GM18867 (cell line): ENCODE measurements around the gene MSANTD7.
"Not testable (repeated sequence)": the region's sequence is repeated elsewhere in the genome, so short reads cannot be mapped to it uniquely, and the experiment has no call there.

Experiments used
- ATAC-seq: cut with Tn5 transposase; IDR thresholded peaks from one replicate; pipeline ENCODE4 v1.9.1; 2021; ENCODE audit warnings: mild to moderate bottlenecking, moderate library complexity; ENCODE audit not compliant: unreplicated experiment

The MSANTD7 gene, protein sequence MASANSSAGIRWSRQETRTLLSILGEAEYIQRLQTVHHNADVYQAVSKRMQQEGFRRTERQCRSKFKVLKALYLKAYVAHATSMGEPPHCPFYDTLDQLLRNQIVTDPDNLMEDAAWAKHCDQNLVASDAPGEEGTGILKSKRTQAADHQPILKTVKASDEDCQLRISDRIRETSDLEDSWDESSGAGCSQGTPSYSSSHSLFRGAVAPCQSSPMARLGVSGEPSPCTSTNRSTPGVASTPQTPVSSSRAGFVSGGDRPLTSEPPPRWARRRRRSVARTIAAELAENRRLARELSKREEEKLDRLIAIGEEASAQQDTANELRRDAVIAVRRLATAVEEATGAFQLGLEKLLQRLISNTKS

DNA sequence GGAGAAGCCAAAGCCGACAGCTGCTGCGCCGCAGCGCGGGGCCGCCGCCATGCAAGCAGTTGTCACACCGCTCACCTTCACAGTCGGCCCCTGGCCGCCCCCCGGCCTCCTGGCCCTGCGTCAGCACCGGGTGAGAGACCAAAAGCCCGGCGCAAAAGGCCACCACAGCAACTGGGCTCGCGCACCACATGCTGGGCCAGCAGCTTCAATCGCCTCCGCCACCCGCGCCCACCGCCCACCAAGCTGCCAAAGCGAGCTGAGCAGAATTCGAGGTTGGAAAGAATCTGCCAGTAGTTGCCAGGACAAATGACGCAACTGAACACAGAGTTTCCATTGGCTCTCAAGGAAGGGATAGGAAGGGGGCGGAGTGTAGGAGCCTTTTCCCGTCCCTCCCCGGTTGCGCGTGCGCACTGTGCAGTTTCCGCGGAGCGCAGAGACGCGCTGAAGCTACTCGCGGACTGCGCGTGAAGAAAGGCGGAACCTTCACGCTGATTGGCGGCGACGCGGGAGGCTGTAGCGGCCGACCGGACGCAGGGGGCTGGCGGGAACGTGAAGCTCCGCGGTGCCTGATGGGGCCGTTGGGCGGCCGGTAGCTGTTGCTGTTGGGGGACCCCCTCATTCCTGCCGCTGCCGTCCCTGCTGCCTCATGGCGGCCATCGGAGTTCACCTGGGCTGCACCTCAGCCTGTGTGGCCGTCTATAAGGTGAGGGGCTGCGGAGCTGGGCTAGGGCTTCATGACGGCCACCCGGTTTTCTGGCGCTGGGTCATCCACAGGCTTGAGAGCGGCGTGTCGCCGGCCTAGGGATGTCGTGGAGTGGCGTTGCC lies at the start of gene MSANTD7, which contains the start of the genes CDNF and HSPA14:
TSS of gene MSANTD7 (plus strand) at position 550 of the 825 bp plus-strand sequence. CDS start 3,979 bp downstream, outside the sequence.
TSS of gene CDNF (minus strand) at position 281 of the 825 bp plus-strand sequence. CDS start at position 190, 91 bp downstream.
TSS of gene HSPA14 (plus strand) at position 550 of the 825 bp plus-strand sequence. CDS start at position 647, 97 bp downstream.
- ATAC-seq, result peak; percentile 94

DNA sequence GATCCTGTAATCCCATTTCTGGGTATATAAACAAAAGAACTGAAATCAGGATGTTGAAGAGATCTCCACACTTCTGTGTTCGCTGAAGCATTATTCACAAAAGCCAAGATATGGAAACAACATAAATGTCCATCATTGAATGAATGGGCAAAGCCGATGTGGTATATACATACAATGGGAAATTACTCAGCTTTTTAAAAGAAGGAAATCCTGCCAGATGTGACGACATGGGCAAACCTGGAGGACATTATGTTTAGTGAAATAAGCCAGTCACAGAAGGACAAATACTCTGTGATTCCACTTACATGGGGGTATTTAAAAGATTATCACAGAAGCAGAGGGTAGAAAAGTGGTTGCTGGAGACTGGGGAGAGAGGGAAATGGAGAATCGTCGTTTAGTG lies 39.5 kb upstream of the MSANTD7 start:
- no peak for ATAC-seq

DNA sequence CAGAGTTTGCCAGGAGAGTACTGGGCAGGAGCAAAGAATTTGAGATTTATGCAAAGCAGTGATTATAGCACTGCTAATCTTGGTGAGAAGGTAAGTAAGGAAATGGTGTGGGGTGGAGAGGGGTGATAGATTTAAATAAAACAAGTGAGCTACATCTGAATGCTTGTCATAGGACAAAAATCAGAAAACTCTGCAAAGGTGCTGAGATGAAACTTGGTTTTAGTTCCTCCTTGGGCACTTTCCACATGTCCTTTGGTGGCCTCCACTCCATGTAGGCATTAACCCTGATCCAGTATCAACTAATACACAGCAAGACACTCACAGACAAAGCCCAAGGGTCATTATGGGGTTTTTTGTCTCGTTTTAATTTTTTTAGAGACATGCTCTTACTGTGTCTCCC lies 37.7 kb upstream of the MSANTD7 start:
- no peak for ATAC-seq

DNA sequence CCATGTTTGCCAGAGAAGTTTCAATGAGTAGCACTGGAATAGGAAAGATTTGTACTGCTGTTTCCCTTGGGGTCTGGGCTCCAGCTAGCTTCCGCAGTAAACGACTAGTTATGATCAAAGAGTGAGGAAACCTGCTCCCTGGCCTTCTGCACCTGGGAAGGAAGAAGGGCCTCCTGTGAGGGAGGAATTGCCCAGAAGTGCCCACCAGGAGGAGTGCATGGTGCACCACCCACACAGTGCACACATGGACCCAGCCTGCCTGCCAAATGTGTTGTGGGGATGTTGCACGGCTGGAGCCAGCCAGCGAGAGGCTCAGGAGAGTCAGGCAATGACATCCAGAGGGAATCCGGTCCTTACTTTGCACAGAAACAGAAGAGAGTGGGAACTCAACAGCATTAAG lies 36.4 kb upstream of the MSANTD7 start:
- ATAC-seq, result no peak

DNA sequence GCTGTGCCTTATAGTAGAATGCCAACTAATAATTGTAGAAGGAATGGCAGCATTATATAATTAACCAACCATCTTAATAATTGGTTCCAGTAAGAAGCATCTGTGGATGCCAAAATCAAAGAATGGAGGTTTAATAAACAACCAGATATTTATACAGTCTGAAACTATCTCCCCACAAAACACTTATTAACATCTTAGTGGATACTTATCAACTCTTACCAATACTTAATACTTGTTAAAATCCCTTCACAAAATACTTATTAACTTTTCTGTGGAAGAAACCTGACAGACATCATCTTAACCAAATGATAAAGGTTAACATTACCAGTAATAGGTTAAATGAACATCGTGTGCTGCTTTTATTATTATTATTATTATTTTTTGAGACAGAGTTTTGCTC lies 34.3 kb upstream of the MSANTD7 start:
- no peak for ATAC-seq

DNA sequence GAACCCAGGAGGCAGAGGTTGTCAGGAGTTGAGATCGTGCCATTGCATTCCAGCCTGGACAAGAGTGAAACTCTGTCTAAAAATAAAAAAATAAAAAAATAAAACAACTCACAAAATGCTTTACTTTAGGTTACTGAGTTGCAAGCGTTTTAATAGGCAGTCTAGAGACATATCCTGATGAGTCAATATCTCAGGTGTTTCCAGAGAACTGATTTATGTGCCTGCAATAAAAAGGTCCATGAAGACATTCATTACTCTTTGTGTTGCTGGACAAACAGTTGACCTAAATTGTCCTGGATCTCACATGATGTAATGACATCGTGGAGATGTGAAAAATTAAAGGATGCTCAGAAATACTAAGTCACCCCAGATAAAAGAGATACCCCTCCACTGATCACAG lies 31.8 kb upstream of the MSANTD7 start:
- ATAC-seq, result no peak

DNA sequence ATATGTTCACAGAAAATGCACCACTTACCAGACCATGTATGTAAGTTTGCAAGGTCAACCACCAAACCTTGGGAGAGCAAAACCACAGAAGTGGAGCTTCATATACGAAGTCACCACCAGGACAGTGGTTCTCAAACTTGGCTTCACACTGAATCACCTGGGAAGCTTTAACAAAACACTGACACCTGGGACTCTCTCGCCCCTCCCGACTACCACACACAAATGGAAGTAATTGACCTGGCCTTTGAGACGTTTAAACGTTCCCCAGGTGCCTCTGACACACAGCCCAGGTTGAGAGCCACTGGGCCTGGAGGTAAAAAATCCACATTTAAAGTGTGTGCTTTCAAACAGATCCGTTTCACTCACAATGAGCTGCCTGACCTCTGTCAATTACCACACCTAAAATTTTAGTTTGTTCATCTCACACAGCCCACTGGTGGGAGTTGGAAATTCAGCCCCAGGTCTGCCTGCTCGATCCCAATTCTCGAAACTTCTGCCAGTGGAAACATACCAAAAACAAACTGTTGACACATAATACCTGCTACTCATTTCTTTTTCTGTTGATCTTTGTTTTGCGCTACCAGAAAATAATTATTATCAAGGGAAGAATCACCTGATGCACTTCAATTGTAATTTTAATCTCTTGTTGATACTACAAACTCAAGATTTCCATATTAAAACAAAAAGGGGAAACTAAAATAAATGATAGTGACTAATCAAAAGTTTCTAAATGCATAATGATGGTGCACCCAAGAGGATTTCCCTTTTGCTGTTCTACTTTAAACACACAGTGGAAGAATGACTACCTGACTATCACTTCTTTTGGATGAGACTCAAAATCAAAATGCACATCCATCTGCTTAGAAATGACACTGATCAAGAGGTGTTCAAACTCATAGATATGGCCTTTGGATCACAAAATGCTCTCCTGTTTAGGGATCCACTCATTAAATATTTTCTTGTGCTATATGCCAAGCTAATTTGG lies 26.8 kb upstream of the MSANTD7 start:
- ATAC-seq, result no peak

DNA sequence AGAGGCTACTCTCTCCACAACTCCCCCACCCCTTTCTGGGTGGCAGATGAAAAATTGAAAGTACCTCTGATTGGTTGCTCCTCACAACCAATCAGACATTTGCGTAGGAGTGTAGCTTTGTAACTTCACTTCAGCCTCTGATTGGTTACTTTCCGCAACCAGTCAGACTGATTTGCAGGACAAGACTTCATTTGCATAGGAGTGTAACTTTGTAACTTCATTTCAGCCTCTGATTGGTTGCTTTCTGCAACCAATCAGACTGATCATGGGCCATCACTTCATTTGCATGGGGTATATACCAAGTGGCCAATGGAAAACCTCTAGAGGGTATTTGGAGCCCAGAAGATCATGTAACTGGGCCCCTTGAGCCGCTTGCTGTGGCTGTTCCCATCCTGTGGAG lies 25.8 kb upstream of the MSANTD7 start:
- ATAC-seq, result no peak

DNA sequence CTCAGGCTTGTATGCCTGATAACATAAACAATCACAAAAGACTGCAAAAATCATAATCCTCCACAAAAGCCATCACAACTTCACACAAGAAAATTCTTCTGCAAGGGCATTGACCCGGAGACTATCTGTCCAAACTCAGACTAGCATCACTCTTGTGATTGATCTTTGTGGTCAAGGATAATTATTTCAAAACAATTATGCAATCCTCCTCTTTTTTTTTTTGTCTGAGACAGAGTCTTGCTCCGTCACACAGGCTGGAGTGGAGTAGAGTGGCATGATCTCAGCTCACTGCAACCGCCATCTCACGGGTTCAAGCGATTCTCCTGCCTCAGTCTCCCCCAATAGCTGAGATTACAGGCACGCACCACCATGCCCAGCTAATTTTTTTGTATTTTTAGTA lies 22.4 kb upstream of the MSANTD7 start:
- no peak for ATAC-seq

DNA sequence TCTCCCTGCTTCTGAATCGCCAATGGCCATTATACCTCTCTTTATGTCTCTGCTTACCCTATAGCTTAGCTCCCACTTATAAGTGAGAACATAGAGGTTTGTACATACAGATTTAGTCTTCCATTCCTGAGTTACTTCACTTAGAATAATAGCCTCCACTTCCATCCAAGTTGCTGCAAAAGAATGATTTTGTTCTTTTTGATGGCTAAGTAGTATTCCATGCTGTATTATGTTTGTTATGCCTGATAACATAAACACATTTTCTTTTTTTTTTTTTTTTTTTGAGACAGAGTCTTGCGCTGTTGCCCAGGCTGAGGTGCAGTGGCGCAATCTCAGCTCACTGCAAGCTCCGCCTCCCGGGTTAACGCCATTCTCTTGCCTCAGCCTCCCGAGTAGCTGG lies 21.4 kb upstream of the MSANTD7 start:
- not testable (repeated sequence) for ATAC-seq

DNA sequence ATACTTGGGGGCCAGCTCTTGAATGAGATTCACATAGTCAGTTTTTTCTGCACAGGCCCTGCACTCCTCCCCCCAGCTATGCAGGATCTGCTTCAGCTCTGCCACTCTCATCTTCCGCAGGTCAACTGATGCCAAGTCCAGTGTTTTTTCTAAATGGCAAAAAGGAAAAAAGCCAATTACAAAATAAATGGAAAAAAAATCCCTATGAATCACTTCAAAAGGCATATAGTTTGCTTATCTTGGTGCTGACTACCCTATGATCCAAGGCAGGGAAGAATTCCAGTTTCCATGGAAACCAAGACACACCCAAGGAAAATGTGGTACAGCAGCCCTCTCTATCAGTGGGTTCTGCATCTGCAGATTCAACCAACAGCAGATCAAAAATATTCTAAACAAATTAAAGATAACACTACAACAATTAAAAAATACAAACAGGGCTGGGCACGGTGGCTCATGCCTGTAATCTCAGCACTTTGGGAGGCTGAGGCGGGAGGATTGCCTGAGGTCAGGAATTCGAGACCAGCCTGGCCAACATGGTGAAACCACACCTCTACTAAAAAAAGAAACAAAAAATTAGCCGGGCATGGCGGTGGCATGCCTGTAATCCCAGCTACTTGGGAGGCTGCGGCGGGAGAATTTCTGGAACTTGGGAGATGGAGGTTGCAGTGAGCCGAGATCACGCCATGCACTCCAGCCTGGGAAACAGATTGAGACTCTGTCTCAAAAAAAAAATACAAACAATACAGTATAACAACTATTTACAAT lies 17.9 kb upstream of the MSANTD7 start:
- ATAC-seq, result no peak

DNA sequence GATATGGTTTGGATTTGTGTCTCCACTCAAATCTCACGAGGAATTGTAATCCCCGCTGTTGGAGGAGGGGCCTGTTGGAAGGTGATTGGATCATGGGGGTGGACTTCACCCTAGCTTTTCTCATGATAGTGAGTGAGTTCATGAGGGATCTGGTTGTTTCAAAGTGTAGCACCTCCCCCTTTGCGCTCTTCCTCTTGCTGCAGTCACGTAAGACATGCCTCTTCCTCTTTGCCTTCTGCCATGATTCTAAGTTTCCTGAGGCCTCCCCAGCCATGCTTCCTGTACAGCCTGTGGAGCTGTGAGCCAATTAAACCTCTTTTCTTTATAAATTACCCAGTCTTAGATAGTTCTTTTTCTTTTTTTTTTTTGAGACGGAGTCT lies 17.3 kb upstream of the MSANTD7 start:
- ATAC-seq, result no peak

DNA sequence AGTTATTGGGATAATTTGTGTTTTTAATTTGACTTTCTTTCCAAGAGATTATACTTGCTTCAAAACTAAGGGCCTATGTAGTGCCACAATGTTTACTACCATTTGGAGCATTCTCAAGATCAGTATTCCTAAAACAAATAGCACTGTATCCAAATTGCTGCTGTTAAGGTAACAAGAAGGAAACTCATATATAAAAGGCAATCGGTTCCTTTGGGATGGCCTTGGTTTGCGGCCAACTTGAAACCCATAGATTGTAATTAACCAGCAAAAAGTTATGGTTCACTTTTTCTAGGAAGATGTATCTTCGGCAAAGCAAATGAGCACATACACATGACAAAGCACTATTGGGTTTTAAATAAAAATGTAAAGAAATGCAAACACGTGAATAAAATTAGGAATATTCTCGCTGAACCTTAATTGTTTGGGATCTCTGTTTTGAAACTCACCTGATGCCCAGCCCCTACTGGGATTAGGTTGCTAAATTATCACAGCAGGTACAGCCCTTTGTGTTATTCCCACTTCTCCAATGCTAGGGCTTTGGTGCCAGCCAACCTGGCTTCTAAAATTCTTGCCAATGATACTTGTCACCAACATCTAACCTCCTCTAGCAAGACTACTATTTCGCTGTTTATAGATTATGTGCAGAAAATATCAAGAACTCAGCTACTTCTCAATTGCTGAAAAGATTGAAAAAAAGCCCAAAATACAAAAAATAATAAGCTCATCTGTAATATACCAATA lies 16.3 kb upstream of the MSANTD7 start:
- no peak for ATAC-seq

DNA sequence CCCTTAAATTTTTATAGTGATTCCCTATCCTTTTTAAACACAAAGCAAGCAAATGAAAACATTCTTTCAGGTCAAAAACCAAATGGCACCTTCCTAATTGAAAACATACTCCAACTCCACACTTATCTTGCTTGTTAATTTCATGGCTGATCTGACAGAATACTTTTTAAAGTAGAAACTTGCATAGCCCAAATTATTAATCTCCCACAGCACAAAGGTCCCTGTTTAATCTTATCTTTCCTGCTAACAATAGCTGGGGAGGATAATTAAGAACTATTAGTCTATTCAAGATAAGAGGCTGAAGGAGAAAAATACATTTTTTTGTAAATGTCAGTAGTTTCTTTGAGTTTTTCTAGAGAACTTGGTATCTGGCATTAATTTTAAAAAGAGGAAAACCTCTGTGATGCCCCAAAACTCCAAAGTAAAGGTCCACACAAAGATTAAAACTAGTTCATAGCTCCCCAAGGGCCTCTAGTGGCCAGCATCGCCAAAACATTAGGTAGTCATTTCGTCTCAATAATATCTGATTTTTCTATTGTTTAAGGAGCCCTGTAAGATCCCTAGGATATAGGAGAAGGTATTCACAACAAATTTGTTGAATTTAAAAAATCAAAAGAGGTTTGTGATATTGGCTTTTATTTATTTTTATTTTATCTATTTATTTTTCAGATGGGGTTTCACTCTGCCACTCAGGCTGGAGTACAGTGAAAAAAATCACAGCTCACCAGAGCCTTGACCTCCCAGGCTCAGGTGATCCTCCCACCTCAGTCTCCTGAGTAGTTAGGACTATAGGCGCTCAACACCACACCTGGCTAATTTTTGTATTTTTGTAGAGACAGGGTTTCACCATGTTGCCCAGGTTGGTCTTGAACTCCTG lies 15.0 kb upstream of the MSANTD7 start:
- no peak for ATAC-seq

DNA sequence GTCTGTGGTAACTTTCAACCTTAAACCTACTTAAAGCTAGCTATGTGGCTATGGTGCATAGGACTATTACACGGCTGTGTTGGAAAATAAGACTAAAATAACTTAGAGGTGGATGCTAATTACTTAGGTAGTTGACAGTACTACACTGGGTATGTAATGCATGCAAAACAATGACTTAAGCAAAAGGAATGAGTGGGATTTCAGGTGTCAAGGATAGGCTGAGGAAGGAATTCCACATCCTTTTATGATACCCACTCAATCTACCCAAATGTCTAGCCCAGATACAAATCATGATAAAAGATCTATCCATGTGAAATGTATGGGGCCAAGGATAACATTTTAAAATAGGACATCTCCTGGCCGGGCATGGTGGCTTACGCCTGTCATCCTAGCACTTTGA lies 14.1 kb upstream of the MSANTD7 start:
- no peak for ATAC-seq

DNA sequence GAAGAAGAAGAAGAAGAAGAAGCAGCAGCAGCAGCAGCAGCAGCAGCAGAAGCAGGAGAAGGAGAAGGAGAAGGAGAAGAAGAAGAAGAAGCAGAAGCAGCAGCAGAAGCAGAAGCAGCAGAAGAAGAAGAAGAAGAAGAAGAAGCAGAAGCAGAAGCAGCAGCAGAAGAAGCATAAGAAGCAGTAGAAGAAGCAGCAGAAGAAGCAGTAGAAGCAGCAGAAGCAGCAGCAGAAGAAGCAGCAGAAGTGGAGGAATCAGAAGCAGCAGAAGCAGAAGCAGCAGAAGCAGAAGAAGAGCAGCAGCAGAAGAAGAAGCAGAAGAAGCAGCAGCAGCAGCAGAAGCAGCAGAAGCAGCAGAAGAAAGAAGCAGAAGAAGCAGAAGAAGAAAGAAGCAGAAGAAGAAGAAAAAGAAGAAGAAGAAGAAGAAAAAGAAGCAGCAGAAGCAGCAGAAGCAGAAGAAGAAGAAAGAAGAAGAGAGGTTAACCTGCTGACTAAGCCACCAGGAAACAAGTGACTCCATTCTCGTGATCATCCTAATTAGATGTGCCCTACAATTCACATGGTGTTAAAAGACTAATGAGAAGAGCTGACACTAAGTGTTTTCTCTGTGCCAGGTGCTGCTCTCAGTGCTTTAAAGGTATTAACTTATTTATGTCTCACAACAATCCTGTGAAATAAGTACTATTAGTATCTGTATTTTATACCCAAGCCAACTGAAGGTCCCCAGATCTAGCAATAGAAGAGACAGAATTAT lies 11.9 kb upstream of the MSANTD7 start:
- no peak for ATAC-seq

DNA sequence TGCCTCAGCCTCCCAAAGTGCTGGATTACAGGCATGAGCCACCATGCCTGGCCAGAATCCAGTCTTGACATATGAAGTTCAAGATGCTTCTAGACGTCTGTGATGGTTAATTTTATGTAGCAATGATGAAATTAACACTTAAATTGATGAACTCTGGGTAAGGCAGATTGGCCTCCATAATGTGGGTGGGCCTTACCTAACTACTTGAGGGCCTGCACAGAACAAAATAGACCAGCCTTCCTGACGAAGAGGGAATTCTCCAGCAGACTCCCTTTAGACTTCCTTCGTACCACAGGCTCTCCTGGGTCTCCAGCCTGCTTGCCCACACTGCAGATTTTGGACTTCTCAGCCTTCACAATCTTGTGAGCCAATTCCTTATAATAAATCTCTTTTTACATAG lies 5.0 kb upstream of the MSANTD7 start:
- no peak for ATAC-seq

DNA sequence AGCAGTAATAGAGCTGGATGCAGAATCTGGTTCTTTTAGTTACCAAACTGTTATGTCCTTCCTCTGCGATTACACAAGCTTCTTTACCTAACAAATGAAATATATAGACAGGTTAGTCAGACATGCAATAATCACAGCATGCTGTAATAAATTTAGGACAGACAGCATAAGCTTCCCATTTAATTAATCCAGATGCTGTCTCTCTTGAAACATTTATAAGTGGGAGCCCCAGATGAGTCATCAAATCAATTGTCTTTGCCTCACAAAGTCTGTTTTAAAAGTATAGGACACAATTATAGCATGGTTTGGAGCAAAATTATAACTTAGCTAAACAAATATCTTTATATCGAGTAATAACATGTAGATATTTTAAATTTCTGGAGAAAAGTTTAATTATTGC lies 1.9 kb upstream of the MSANTD7 start:
- no peak for ATAC-seq
